Renal cortical epithelial cell (primary cell): ENCODE data around the gene CREB5. TPM values are rescaled to one million over a fixed set of nuclear protein-coding genes. Genes with fewer than 3 reads are reported as not detected.

Experiments
- DNase-seq: peaks from one replicate; pipeline ENCODE4 v3.0.0-alpha.2; 2011; ENCODE audit warnings: low read depth
- total RNA-seq: library from RNA; depleted of rRNA; stranded (reverse); fragments of >200 nt; gene quantifications from 2 replicates; pipeline ENCODE4 v1.2.3, GENCODE V29; 2014

The CREB5 gene
- total RNA-seq, 1 donor from 2014 or later = 14.1 TPM

GRCh38 chr7:28512668-28513440, 100.5 kb downstream of the CREB5 start:
- DNase-seq = no peak

DNA sequence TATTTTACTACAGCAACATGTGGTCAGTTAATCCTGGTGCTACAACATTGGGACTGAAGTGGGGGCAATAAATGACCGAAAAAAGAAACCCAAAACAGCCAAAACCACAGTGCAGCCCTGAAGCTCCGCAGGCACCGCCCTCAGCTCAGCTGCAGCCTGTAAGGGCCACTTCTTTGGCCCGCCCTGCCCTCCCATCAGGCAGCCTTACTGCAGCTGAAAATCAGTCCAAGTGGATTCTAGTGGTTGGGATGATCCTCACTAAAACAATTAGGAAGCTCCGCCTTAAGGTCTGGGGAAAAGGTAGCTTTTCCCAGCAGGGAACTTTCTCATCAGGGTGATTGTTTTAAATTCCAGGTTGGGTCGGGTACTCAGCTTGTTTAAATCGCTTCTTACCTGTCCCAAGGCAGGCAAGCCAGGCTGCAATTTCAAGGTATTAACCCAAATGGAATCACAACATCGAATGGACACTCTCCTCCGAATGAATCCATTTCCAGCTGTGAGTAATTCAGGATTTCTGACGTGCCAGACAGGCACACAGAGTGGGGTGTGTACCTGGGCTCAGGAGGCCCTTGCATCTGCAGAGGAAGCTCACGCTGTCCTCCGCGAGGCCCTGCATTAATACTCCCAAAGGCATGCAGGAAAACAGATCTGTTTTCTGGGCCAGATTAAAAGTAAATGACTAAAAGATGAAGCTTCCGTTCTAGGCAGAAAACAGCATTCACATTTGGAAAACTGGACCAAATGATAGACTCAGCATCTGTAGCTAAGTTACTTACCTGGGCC, 104.3 kb downstream of the CREB5 start:
- DNase-seq = no peak

DNA sequence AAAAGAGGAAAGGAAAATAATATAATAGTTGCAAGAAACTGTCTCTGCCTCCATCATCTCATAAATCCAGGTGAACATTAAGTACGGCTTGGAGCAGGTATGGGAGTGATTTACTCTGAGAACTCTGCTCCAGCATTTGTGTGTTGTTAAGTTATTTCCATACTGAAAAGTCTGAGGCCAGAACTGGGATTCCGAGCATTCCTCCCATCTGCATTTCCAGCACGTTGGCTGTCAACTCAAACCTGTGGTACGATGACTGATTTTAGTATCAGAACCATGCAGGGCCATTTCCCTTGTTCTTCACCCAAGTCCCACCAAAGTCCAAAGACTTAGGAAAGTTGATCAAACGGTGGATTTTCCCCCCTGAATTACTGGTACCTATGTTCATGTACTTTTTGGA, 104.9 kb downstream of the CREB5 start:
- no peak for DNase-seq

DNA sequence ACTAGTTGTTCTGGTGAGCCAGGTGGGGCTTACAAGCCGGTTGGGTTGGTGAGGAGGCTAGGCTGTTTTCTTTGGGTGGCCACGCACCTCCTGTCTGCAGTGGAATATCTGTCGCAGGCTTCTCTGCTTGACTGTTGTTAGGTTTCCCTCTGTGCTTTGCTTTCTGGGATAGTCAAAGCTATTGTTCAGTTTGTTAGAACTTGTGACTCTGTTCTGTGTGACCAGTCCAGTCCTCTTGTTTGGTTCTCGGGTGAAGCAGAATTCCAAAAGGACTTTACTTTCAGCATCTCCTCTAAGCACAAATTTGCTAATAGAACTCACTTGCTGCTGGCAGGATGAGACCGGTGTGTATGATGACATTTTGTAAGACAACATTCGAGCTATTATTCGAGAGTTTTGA, 105.3 kb downstream of the CREB5 start:
- DNase-seq = no peak

DNA sequence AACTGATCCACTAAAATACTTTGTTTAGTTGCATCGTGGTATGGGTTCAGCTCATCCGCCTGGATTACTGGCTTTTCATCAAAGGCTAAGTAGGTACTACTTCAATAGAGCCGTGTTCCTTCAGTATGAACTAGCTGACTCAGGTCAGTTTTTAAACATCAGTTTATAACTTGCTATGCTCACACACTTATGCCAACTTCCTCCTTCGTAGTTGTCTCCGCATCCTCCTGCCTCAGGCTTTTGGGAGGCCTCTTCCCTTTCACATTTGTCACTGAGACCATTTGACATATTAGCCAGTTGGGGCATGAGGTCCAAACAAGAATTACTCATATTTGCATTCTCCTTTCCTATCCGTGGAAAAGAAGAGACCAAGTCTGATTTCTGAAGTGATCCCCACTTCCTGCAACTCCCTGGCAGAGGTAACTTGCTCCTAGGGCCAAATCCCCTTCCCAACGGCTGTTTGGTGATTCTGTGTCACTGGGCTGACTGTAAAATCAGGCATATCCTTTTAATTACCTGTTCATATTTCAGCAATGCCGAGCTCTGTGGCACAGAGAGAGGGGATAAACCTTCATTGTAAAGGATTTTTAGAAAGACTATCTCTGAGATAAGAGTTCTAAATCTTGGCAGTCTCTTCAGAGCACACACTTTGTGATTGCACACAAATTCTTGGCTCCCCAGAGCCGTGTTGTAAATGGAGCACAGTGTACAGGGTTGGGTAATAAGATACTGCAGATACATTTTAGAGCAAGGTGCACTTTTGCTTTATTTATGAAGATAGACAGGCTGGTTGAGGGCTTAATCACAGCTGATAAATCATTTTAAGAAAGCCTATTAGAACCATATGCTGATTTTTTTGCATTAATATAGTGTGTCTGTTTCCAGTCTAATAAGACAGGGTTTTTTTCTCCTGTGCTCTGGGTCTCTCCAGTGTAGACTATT, 108.0 kb downstream of the CREB5 start:
- no peak for DNase-seq

- DNase-seq = no peak
Measured at GRCh38 chr7:28524978-28525377, 112.7 kb downstream of the CREB5 start.

DNA sequence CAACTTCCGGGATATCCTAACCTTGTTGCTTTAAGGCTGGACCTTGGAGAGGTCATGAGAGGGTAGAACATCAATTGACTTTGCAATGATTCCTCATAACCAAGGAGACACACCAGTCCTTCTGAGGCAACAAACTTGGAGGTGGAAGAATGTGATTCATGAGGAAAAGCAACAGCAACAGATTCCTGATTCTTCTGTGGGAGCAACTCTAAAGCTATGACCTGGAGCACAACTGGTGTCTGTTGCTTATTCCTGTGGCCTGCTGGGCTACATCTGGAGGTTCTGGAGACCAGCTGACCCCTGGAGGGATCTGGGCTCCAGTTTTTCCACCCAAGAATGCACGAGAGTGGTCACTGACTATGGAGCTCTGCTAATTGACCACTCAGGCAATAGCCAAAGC, 116.6 kb downstream of the CREB5 start:
- DNase-seq = no peak

GRCh38 chr7:28529755-28530154, 117.4 kb downstream of the CREB5 start:
- no peak for DNase-seq

- DNase-seq = peak; percentile 27
Measured at GRCh38 chr7:28530175-28530802, 118.0 kb downstream of the CREB5 start.

DNA sequence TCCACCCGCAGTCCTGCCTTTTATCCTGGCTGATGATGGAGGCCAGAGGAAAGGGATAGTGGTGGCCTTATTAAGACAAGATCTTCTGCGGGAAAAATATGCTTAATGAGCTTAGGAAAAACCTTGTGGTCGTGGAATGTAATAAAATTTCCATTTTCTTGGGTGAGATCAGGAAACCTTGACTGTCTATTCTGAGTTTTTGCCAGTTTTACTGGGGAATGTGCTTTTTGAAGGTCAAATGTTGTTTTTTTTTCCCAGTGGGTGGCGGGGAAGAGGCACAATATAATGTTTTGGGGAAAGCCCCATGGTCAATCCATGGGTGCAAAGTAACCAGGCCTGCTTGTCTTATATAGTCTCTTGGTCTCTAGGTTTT, 118.5 kb downstream of the CREB5 start:
- no peak for DNase-seq

GRCh38 chr7:28531291-28531690, 119.0 kb downstream of the CREB5 start:
- DNase-seq = no peak

DNA sequence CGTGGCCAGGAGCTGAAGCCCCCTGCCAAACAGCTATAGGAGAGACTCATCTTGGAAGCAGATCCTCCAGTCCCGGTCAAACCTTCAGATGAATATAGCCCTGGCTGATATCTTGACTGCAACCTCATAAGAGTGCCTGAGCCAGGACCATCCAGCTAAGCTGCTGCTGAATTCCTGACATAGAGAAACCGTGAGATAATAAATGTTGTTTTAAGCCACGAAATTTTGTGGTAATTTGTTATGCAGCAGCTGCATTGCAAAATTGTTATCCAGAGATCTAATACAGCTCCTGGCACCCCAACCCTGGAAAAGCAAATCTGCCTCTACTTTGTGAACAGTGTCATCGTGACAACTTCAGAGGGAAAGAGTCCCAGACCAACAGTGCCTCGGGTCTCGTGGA, 119.9 kb downstream of the CREB5 start:
- DNase-seq = no peak

DNA sequence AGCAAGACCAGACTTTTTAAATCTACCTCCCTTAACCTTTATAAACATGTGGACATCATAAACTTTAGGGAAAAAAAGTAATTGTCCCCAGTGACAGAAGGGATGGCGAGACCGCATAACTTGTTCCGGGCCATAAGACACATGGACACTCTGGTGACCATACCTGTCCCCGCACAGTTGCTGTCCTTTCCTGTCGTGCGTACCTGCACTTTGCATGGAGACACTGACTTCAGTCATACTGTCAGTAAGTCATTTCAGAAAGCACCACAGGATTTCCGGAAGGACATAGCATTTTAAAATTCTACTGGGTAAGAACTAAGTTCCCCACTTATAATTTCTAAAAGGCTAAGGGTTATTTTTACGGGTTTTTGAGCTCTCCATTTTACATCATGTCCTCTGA, 120.9 kb downstream of the CREB5 start:
- DNase-seq = no peak

DNA sequence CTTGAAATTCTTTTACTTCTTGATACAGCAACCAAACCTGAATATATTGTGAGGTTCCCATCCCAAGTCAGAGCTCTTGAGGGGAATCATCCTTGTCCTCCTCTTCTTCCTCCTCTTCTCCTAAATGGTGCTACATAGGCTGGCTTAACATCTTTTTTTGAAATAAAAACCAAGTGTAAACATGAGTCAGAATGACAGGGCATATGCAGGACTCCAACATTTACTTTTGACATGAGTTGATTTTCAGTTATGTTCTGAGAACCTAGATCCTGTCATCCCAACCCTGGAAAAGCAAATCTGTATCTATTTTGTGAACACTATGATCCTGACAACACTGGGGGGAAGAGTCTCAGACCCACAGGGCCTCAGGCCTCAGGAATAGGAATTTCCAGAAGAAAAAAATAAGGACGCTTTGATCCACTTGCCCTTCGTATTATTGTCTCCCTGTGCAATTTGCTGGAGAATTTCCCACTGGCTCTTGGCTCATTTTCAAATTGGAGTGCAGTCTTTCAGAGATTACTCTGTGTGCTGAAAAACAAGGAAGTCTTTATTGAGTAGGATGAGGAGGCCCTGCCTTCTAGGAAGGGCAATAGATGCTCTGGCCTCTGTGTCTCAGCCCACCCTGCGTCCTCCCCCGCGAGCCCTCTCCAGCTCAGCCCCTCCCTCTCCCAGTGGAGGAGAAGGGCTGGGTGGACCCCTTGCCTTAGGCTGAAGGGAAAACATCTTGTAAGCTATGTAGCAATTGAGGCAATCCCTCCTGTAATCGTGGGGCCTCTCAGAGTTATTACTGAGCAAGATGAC, 121.6 kb downstream of the CREB5 start:
- no peak for DNase-seq

- DNase-seq = peak; percentile 62
Measured at GRCh38 chr7:28536259-28536658, 123.9 kb downstream of the CREB5 start.

GRCh38 chr7:28539289-28539981, 127.1 kb downstream of the CREB5 start:
- no peak for DNase-seq

GRCh38 chr7:28542410-28542809, 130.1 kb downstream of the CREB5 start:
- no peak for DNase-seq

GRCh38 chr7:28544453-28545117, 132.3 kb downstream of the CREB5 start:
- DNase-seq = no peak

- DNase-seq = no peak
Measured at GRCh38 chr7:28546067-28546466, 133.7 kb downstream of the CREB5 start.

DNA sequence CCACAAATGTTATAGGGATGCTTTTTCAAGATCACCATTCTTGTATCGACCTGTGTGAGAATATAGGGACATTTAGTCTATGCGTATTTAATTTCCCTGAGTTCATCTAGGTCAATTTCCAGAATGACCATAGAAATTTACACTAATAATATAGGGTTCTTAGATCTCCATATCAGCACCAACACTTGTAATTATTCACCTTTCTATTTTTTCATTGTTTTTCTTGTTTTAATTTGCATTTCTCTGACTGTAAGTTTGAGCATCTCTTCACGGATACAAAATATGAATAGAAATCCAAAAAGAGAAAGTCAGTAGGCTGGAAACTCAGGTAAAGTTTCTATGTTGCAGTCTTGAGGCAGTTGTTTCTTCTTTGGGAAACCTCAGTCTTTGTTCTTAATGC, 134.8 kb downstream of the CREB5 start:
- DNase-seq = no peak
